HG03354 (cell line): ENCODE data around the gene FAM227A.
"Not testable (repeated sequence)": the region's sequence is repeated elsewhere in the genome, so short reads cannot be mapped to it uniquely, and the experiment has no call there.

Experiments
- ATAC-seq: cut with Tn5 transposase; IDR thresholded peaks from one replicate; pipeline ENCODE4 v1.9.1; 2021; ENCODE audit warnings: mild to moderate bottlenecking; ENCODE audit not compliant: unreplicated experiment, poor library complexity, severe bottlenecking

The FAM227A gene

GRCh38 chr22:38675833-38676232, 19.6 kb upstream of the FAM227A start:
- ATAC-seq: no peak

GRCh38 chr22:38674888-38675287, 18.7 kb upstream of the FAM227A start:
- no peak for ATAC-seq

GRCh38 chr22:38657045-38657909, 1.1 kb upstream of the FAM227A start:
- ATAC-seq: peak; percentile 44

- ATAC-seq: no peak
Measured at GRCh38 chr22:38655519-38656255, 505 bp downstream of the FAM227A start.

- no peak for ATAC-seq
Measured at GRCh38 chr22:38653741-38654140, 2.5 kb downstream of the FAM227A start.

GRCh38 chr22:38652859-38653258, 3.3 kb downstream of the FAM227A start:
- ATAC-seq: no peak

- ATAC-seq: no peak
Measured at GRCh38 chr22:38649841-38650522, 6.2 kb downstream of the FAM227A start.

- ATAC-seq: no peak
Measured at GRCh38 chr22:38645430-38645829, 10.8 kb downstream of the FAM227A start.

GRCh38 chr22:38644245-38644644, 11.9 kb downstream of the FAM227A start:
- ATAC-seq: not testable (repeated sequence)

- no peak for ATAC-seq
Measured at GRCh38 chr22:38641476-38642040, 14.6 kb downstream of the FAM227A start.

GRCh38 chr22:38638728-38639127, 17.5 kb downstream of the FAM227A start:
- no peak for ATAC-seq

- no peak for ATAC-seq
Measured at GRCh38 chr22:38638216-38638615, 18.0 kb downstream of the FAM227A start.

- no peak for ATAC-seq
Measured at GRCh38 chr22:38632528-38632927, 23.7 kb downstream of the FAM227A start.

GRCh38 chr22:38631724-38632123, 24.5 kb downstream of the FAM227A start:
- ATAC-seq: no peak

GRCh38 chr22:38629108-38629507, 27.1 kb downstream of the FAM227A start:
- ATAC-seq: no peak

GRCh38 chr22:38628444-38628843, 27.7 kb downstream of the FAM227A start:
- ATAC-seq: no peak

GRCh38 chr22:38623351-38623750, 32.8 kb downstream of the FAM227A start:
- no peak for ATAC-seq

GRCh38 chr22:38618682-38619081, 37.5 kb downstream of the FAM227A start:
- ATAC-seq: no peak

GRCh38 chr22:38618258-38618657, 37.9 kb downstream of the FAM227A start:
- ATAC-seq: no peak

GRCh38 chr22:38615064-38615405, 41.2 kb downstream of the FAM227A start:
- not testable (repeated sequence) for ATAC-seq
